Activated CD8-positive, alpha-beta T cell treated with anti-CD3 and anti-CD28 coated beads for 36 hours (primary cell): ENCODE data around the gene PPP1R2. TPM values are rescaled to one million over a fixed set of nuclear protein-coding genes. Genes with fewer than 3 reads are reported as not detected.
"Not testable (repeated sequence)": the region's sequence is repeated elsewhere in the genome, so short reads cannot be mapped to it uniquely, and the experiment has no call there.

Experiments
- ATAC-seq: fragments of 200-7000 bp; cut with Tn5 transposase; one replicate; pipeline ENCODE4 v1.10.0; 2021; ENCODE audit warnings: mild to moderate bottlenecking, moderate library complexity
- CTCF ChIA-PET: fragments of 350-600 bp; sonication (Branson Sonifier 250); formaldehyde crosslinking; loops from one replicate; lab custom pipeline; 2021; ENCODE audit warnings: antibody characterized with exemption; lab: Charles Lee
- POLR2A ChIA-PET: fragments of 350-600 bp; sonication (Branson Sonifier 250); formaldehyde crosslinking; loops from one replicate; lab custom pipeline; 2021; ENCODE audit warnings: antibody characterized with exemption; lab: Charles Lee
- DNase-seq: peaks from one replicate; pipeline ENCODE4 v3.0.0-alpha.2; 2020
- H3K27ac Mint-ChIP-seq: one replicate; pipeline ENCODE4 v1.8.0; 2021; ENCODE audit warnings: mild to moderate bottlenecking, mixed read lengths
- H3K27me3 Mint-ChIP-seq: one replicate; pipeline ENCODE4 v1.8.0; 2021; ENCODE audit warnings: mixed read lengths
- H3K36me3 Mint-ChIP-seq: one replicate; pipeline ENCODE4 v1.8.0; 2021; ENCODE audit warnings: low read depth, mixed read lengths
- H3K4me1 Mint-ChIP-seq: one replicate; pipeline ENCODE4 v1.8.0; 2021; ENCODE audit warnings: low read depth, mixed read lengths
- H3K4me3 Mint-ChIP-seq: one replicate; pipeline ENCODE4 v1.8.0; 2021; ENCODE audit warnings: mild to moderate bottlenecking, moderate library complexity, mixed read lengths
- H3K9me3 Mint-ChIP-seq: one replicate; pipeline ENCODE4 v1.8.0; 2021; ENCODE audit warnings: mixed read lengths
- intact Hi-C: fragments of 100-400 bp; cut with micrococcal nuclease; formaldehyde crosslinking; loops from one replicate; pipeline ENCODE4 v1.10.0; 2022
- total RNA-seq, 2 experiments: library from RNA; stranded (reverse); gene quantifications; one replicate each; pipeline ENCODE4 v1.2.3, GENCODE V29; 2021
- TF ChIP-seq, protein P1 (sequence below): fragments of 200-600 bp; IDR thresholded peaks from one replicate; pipeline ENCODE4 v1.8.0; 2022; ENCODE audit warnings: antibody characterized with exemption, mild to moderate bottlenecking

The PPP1R2 gene
- total RNA-seq, 2 experiments from 2014 or later: 86.7 to 89.0 TPM

GRCh38 chr3:195508185-195508584 lies 34.9 kb downstream of the PPP1R2 start:
- H3K27me3 Mint-ChIP-seq: no peaks in the 10 kb centered on the region
- no peaks in the 10 kb centered on the region for H3K9me3 Mint-ChIP-seq
- ChIA-PET POLR2A (interaction anchor here (0.6 to 1.3 kb wide), 4 partner anchors 11 to 241 kb away, joined by 3 to 5 read pairs (median 5); partner anchors contain the start of gene XXYLT1), CTCF (interaction anchor here (0.7 to 2.8 kb wide), 4 partner anchors 15 to 248 kb away, joined by 3 to 27 read pairs (median 6); partner anchors contain the start of gene XXYLT1)
- no peak overlapping the region for H3K4me3 Mint-ChIP-seq
- H3K27ac Mint-ChIP-seq: peak overlapping the region; percentile 79
- H3K4me1 Mint-ChIP-seq: peaks cover 21% of the 10 kb centered on the region
- peaks cover 31% of the 10 kb centered on the region for H3K36me3 Mint-ChIP-seq
- no peak for ATAC-seq
- no peak for DNase-seq
- TF ChIP-seq, protein P1, sequence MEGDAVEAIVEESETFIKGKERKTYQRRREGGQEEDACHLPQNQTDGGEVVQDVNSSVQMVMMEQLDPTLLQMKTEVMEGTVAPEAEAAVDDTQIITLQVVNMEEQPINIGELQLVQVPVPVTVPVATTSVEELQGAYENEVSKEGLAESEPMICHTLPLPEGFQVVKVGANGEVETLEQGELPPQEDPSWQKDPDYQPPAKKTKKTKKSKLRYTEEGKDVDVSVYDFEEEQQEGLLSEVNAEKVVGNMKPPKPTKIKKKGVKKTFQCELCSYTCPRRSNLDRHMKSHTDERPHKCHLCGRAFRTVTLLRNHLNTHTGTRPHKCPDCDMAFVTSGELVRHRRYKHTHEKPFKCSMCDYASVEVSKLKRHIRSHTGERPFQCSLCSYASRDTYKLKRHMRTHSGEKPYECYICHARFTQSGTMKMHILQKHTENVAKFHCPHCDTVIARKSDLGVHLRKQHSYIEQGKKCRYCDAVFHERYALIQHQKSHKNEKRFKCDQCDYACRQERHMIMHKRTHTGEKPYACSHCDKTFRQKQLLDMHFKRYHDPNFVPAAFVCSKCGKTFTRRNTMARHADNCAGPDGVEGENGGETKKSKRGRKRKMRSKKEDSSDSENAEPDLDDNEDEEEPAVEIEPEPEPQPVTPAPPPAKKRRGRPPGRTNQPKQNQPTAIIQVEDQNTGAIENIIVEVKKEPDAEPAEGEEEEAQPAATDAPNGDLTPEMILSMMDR: no peak
- intact Hi-C loops: no loop called here

GRCh38 chr3:195475614-195476013 lies 67.5 kb downstream of the PPP1R2 start:
- ATAC-seq (no peak), DNase-seq (no peak)
- intact Hi-C loops: no loop called here
- no peaks in the 10 kb centered on the region for H3K4me1 Mint-ChIP-seq
- no peaks in the 10 kb centered on the region for H3K9me3 Mint-ChIP-seq
- ChIA-PET POLR2A (no interaction called here), CTCF (no interaction called here)
- H3K27me3 Mint-ChIP-seq: peaks cover 2% of the 10 kb centered on the region
- no peak overlapping the region for H3K4me3 Mint-ChIP-seq
- H3K27ac Mint-ChIP-seq: no peak overlapping the region
- TF ChIP-seq, protein P1: no peak
- H3K36me3 Mint-ChIP-seq: no peaks in the 10 kb centered on the region

DNA sequence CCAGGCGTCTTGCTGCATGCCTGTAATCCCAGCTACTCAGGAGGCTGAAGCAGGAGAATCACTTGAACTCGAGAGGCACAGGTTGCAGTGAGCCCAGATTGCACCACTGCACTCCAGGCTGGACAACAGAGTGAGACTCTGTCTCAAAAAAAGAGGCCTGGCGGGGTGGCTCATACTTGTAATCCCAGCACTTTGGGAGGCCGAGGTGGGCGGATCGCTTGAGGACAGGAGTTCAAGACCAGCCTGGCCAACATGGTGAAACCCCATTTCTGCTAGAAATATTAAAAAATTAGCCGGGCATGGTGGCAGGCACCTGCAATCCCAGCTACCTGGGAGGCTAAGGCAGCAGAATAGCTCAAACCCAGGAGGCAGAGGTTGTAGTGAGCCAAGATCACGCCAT lies 68.0 kb downstream of the PPP1R2 start:
- DNase-seq, H3K27me3 Mint-ChIP-seq, H3K27ac Mint-ChIP-seq, H3K36me3 Mint-ChIP-seq, H3K4me1 Mint-ChIP-seq, H3K4me3 Mint-ChIP-seq, intact Hi-C loops, CTCF ChIA-PET, ATAC-seq, H3K9me3 Mint-ChIP-seq, POLR2A ChIA-PET: not testable (repeated sequence)

GRCh38 chr3:195468841-195469240 lies 74.3 kb downstream of the PPP1R2 start:
- CTCF ChIA-PET: no interaction called here
- POLR2A ChIA-PET: no interaction called here
- no peak for DNase-seq
- H3K4me3 Mint-ChIP-seq: no peak overlapping the region
- TF ChIP-seq, protein P1: no peak
- H3K4me1 Mint-ChIP-seq: peaks cover 12% of the 10 kb centered on the region
- peaks cover 9% of the 10 kb centered on the region for H3K36me3 Mint-ChIP-seq
- intact Hi-C loops: no loop called here
- ATAC-seq: no peak
- H3K27me3 Mint-ChIP-seq: no peaks in the 10 kb centered on the region
- peaks cover 16% of the 10 kb centered on the region for H3K9me3 Mint-ChIP-seq
- peak overlapping the region; percentile 62 for H3K27ac Mint-ChIP-seq

- Mint-ChIP-seq H3K4me1 (peaks cover 12% of the 10 kb centered on the region), H3K4me3 (no peak overlapping the region), H3K36me3 (peaks cover 9% of the 10 kb centered on the region), H3K27me3 (no peaks in the 10 kb centered on the region), H3K27ac (peak overlapping the region; percentile 62), H3K9me3 (peaks cover 16% of the 10 kb centered on the region)
- POLR2A ChIA-PET: no interaction called here
- intact Hi-C loops: no loop called here
- ATAC-seq (peak; percentile 27), DNase-seq (peak; percentile 45)
- CTCF ChIA-PET: no interaction called here
- TF ChIP-seq, protein P1: no peak
Measured at GRCh38 chr3:195468391-195468776, 74.7 kb downstream of the PPP1R2 start.
